ENCODE data around the gene TNFRSF18. TPM values are rescaled to one million over a fixed set of nuclear protein-coding genes. Genes with fewer than 3 reads are reported as not detected.

The TNFRSF18 gene
- total RNA-seq, 4 donors from 2014 or later = 0.49 to 0.67 TPM; not detected in 2

- H3K9me3 ChIP-seq = no peaks in the 10 kb centered on the region
- 35 to 47% methylated on average over 10 to 22 of the region's 73 CpGs for WGBS, 2 donors
- H3K4me3 ChIP-seq (replicated peaks in 1 of 3) = peak overlapping the region in 2 of 3 donors; percentile 16 to 43
- H3K36me3 ChIP-seq = no peaks in the 10 kb centered on the region
- peak; percentile 16 to 77 for TF ChIP-seq POLR2A (IDR thresholded peaks at IDR 0.05)
- TF ChIP-seq, protein P1, sequence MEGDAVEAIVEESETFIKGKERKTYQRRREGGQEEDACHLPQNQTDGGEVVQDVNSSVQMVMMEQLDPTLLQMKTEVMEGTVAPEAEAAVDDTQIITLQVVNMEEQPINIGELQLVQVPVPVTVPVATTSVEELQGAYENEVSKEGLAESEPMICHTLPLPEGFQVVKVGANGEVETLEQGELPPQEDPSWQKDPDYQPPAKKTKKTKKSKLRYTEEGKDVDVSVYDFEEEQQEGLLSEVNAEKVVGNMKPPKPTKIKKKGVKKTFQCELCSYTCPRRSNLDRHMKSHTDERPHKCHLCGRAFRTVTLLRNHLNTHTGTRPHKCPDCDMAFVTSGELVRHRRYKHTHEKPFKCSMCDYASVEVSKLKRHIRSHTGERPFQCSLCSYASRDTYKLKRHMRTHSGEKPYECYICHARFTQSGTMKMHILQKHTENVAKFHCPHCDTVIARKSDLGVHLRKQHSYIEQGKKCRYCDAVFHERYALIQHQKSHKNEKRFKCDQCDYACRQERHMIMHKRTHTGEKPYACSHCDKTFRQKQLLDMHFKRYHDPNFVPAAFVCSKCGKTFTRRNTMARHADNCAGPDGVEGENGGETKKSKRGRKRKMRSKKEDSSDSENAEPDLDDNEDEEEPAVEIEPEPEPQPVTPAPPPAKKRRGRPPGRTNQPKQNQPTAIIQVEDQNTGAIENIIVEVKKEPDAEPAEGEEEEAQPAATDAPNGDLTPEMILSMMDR (IDR thresholded peaks at IDR 0.05) = no peak
- no peaks in the 10 kb centered on the region for H3K27me3 ChIP-seq
- DNase-seq = peak; percentile 67 to 80
- peaks cover 16 to 31% of the 10 kb centered on the region in 2 donors for H3K4me1 ChIP-seq
- peak overlapping the region in 2 of 3 donors; percentile 38 to 73 for H3K27ac ChIP-seq
- intact Hi-C loops (cut with DNase I) = no loop called here
These were observed 43.5 kb downstream of the TNFRSF18 start for GRCh38 chr1:1162597-1163537.

DNA sequence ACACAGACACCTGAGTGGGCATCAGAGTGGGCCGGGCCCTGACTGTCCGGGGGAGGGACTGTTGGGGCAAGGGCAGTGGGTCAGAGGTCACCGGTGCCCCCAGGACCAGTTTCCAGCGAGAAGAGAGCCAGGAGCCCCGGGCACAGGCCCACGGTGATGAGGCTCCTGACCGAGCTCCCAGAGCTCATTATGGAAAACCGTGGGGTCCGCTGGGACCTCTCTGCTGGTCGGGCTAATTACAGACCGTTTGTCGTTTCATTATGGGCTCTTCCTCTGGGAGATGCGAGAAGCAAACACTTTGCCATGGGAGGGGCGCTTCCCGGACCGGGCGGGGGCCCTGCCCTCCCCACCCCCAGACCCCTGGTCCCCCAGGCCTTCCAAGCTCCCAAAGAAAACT lies 44.7 kb downstream of the TNFRSF18 start:
- H3K9me3 ChIP-seq = no peaks in the 10 kb centered on the region
- 77 to 82% methylated on average over 11 to 16 of the region's 17 CpGs for WGBS, 2 donors
- no peak overlapping the region for H3K27ac ChIP-seq
- no peak for DNase-seq
- H3K27me3 ChIP-seq = no peaks in the 10 kb centered on the region
- H3K4me1 ChIP-seq = peaks cover 17 to 34% of the 10 kb centered on the region in 2 donors
- intact Hi-C loops (cut with DNase I) = no loop called here
- TF ChIP-seq, protein P1 (IDR thresholded peaks at IDR 0.05) = no peak
- no peak for TF ChIP-seq POLR2A (IDR thresholded peaks at IDR 0.05)
- H3K36me3 ChIP-seq = no peaks in the 10 kb centered on the region
- H3K4me3 ChIP-seq (replicated peaks in 1 of 3) = no peak overlapping the region

GRCh38 chr1:1161078-1161682 lies 45.2 kb downstream of the TNFRSF18 start:
- 89 to 92% methylated on average over 21 to 29 of the region's 29 CpGs for WGBS, 2 donors
- Histone ChIP-seq H3K36me3 (no peaks in the 10 kb centered on the region), H3K4me1 (peaks cover 17 to 36% of the 10 kb centered on the region in 2 donors), H3K27ac (no peak overlapping the region), H3K4me3 (replicated peaks in 1 of 3) (no peak overlapping the region), H3K9me3 (no peaks in the 10 kb centered on the region), H3K27me3 (no peaks in the 10 kb centered on the region)
- TF ChIP-seq, protein P1 (IDR thresholded peaks at IDR 0.05) = no peak
- TF ChIP-seq POLR2A (IDR thresholded peaks at IDR 0.05) = no peak
- intact Hi-C loops (cut with DNase I) = no loop called here
- DNase-seq = no peak

- H3K4me1 ChIP-seq = peaks cover 17 to 39% of the 10 kb centered on the region in 2 donors
- TF ChIP-seq, protein P1 (IDR thresholded peaks at IDR 0.05) = no peak
- no peak for TF ChIP-seq POLR2A (IDR thresholded peaks at IDR 0.05)
- H3K4me3 ChIP-seq (replicated peaks in 1 of 3) = no peak overlapping the region
- 79 to 88% methylated on average over 12 to 16 of the region's 23 CpGs for WGBS, 2 donors
- H3K27ac ChIP-seq = no peak overlapping the region
- H3K36me3 ChIP-seq = no peaks in the 10 kb centered on the region
- DNase-seq = no peak
- no peaks in the 10 kb centered on the region for H3K9me3 ChIP-seq
- intact Hi-C loops (cut with DNase I) = no loop called here
- no peaks in the 10 kb centered on the region for H3K27me3 ChIP-seq
These were observed 46.0 kb downstream of the TNFRSF18 start for GRCh38 chr1:1160281-1160930.

Data from thyroid gland (tissue), 4 donors.